ENCODE results near the gene ATP8B2.

- TF ChIP-seq ZNF76 (tag by site-specific recombination; IDR thresholded peaks at IDR 0.05; ENCODE audit: borderline replicate concordance, low read depth) (no peak), CTCF (tag by site-specific recombination; IDR thresholded peaks at IDR 0.05) (no peak), ZNF394 (tag by site-specific recombination; IDR thresholded peaks at IDR 0.05; ENCODE audit: borderline replicate concordance) (no peak), WT1 (tag by site-specific recombination; IDR thresholded peaks at IDR 0.05) (no peak), ZNF837 (tag by site-specific recombination; IDR thresholded peaks at IDR 0.05) (no peak), ZNF2 (tag by site-specific recombination; IDR thresholded peaks at IDR 0.05) (no peak), ZNF274 (IDR thresholded peaks at IDR 0.05; ENCODE audit: low read length) (no peak), ZNF274 (tag by site-specific recombination; IDR thresholded peaks at IDR 0.05; ENCODE audit: borderline replicate concordance) (no peak), TCF7L2 (IDR thresholded peaks at IDR 0.05; ENCODE audit: borderline replicate concordance, low read depth, low read length) (no peak), REST (tag by site-specific recombination; IDR thresholded peaks at IDR 0.05) (no peak)
Measured at GRCh38 chr1:154295408-154296235, 29.7 kb upstream of the ATP8B2 start.

Data from HEK293 (cell line).